HCT116 (cell line): Measurements from ENCODE around the gene SFRP2. TPM values are rescaled to one million over a fixed set of nuclear protein-coding genes. Genes with fewer than 3 reads are reported as not detected.

Source experiments
- ATAC-seq: fragments of 200-7000 bp; cut with Tn5 transposase; 2 replicates; pipeline ENCODE4 v1.9.1; 2020; ENCODE audit warnings: mild to moderate bottlenecking, moderate library complexity
- BruUV-seq: library from RNA; stranded (reverse); fragments of 400-500 nt; replicated peaks from 2 replicates; lab custom pipeline; 2021; lab: Mats Ljungman, UMichigan
- CTCF ChIA-PET: fragments of 300-600 bp; sonication (Branson Sonifier 250); formaldehyde crosslinking; loops from one replicate; lab custom pipeline; 2021; ENCODE audit warnings: antibody characterized with exemption; lab: Charles Lee
- POLR2A ChIA-PET: fragments of 300-600, 350-600 bp; sonication (Branson Sonifier 250); formaldehyde crosslinking; loops from one replicate; lab custom pipeline; 2021; ENCODE audit warnings: antibody characterized with exemption; lab: Charles Lee
- RAD21 ChIA-PET, 2 experiments: fragments of 300-600 bp; sonication (Branson Sonifier 250); formaldehyde crosslinking; loops; one replicate each; lab custom pipeline; 2023; ENCODE audit warnings: low total read pairs in 2 of 2; ENCODE audit not compliant: uncharacterized antibody in 2 of 2, unreplicated experiment in 2 of 2, low non-redundant PET in 1 of 2; lab: Charles Lee
- DNase-seq: peaks from one replicate; pipeline ENCODE4 v3.0.0-alpha.2; 2010; ENCODE audit warnings: low read depth, low spot score
- H2AFZ ChIP-seq: fragments of 200-600 bp; shearing (Covaris generic), sonication (generic); 2 replicates; pipeline ENCODE4 v1.6.1; 2017; ENCODE audit warnings: low read depth, mixed run types, mixed read lengths, antibody characterized with exemption, low read length; ENCODE audit not compliant: poor library complexity, severe bottlenecking
- H3K27ac ChIP-seq: 2 replicates; pipeline ENCODE4 v1.5.1; 2012; ENCODE audit warnings: low read depth, low read length
- H3K27me3 ChIP-seq: fragments of 200-600 bp; sonication (generic); 2 replicates; pipeline ENCODE4 v1.6.1; 2016; ENCODE audit warnings: mixed run types, low read length, mixed read lengths; ENCODE audit not compliant: insufficient read depth
- H3K36me3 ChIP-seq, 2 experiments: fragments of 200-500 bp in 1 of 2; fragments of 200-600 bp in 1 of 2; sonication (Bioruptor generic) in 1 of 2; sonication (generic) in 1 of 2; 2 replicates each; pipeline versions ENCODE4 v1.5.1 to v1.6.1; 2014 to 2016; ENCODE audit warnings: low read length in 2 of 2, inconsistent platforms in 1 of 2, mixed read lengths in 1 of 2, mixed run types in 1 of 2; ENCODE audit not compliant: insufficient read depth in 2 of 2, control insufficient read depth in 1 of 2
- H3K4me1 ChIP-seq, 2 experiments: fragments of 200-600 bp in 1 of 2; sonication (generic) in 1 of 2; 2 replicates each; pipeline versions ENCODE4 v1.5.1 to v1.6.1; 2012 to 2017; ENCODE audit warnings: low read length in 2 of 2, inconsistent platforms in 1 of 2, mild to moderate bottlenecking in 1 of 2, mixed read lengths in 1 of 2, mixed run types in 1 of 2, moderate library complexity in 1 of 2; ENCODE audit not compliant: insufficient read depth in 2 of 2, control insufficient read depth in 1 of 2
- H3K4me2 ChIP-seq: fragments of 200-600 bp; sonication (generic); 2 replicates; pipeline ENCODE4 v1.6.1; 2017; ENCODE audit warnings: mixed run types, low read length, mixed read lengths
- H3K4me3 ChIP-seq, 2 experiments: fragments of 200-600 bp in 1 of 2; sonication (generic) in 1 of 2; replicated peaks in 1 of 2; 2 replicates each; pipeline ENCODE4 v1.5.1; 2011 to 2016; ENCODE audit warnings: low read length in 2 of 2, control low read depth in 1 of 2, low read depth in 1 of 2, mild to moderate bottlenecking in 1 of 2, mixed read lengths in 1 of 2, mixed run types in 1 of 2
- H3K79me2 ChIP-seq: fragments of 200-600 bp; sonication (generic); 2 replicates; pipeline ENCODE4 v1.6.1; 2017; ENCODE audit warnings: mild to moderate bottlenecking, mixed run types, low read length, moderate library complexity, mixed read lengths; ENCODE audit not compliant: insufficient read depth
- H3K9ac ChIP-seq: fragments of 200-600 bp; sonication (generic); 2 replicates; pipeline ENCODE4 v1.6.1; 2016; ENCODE audit warnings: low read length, mixed read lengths
- H3K9me2 ChIP-seq: fragments of 200-600 bp; sonication (generic), shearing (Covaris generic); 2 replicates; pipeline ENCODE4 v1.6.1; 2017; ENCODE audit warnings: mixed run types, mild to moderate bottlenecking, moderate library complexity; ENCODE audit not compliant: insufficient read depth
- H3K9me3 ChIP-seq, 2 experiments: fragments of 200-500 bp in 1 of 2; fragments of 200-600 bp in 1 of 2; sonication (Bioruptor generic) in 1 of 2; sonication (generic) in 1 of 2; 2 replicates each; pipeline ENCODE4 v1.6.1; 2014 to 2017; ENCODE audit warnings: low read length in 2 of 2, mixed read lengths in 2 of 2, inconsistent platforms in 1 of 2, low read depth in 1 of 2, mild to moderate bottlenecking in 1 of 2, mixed run types in 1 of 2, moderate library complexity in 1 of 2; ENCODE audit not compliant: control insufficient read depth in 1 of 2, insufficient read depth in 1 of 2
- H4K20me1 ChIP-seq: fragments of 200-600 bp; sonication (generic), shearing (Covaris generic); 2 replicates; pipeline ENCODE4 v1.6.1; 2017; ENCODE audit warnings: mixed run types, mild to moderate bottlenecking, moderate library complexity; ENCODE audit not compliant: insufficient read depth
- CTCF ChIP-seq, 3 experiments: fragments of 200-600 bp in 1 of 3; sonication (generic) in 1 of 3; IDR thresholded peaks in 2 of 3; conservative IDR thresholded peaks in 1 of 3; 2 replicates each; pipeline ENCODE4 v1.5.1; 2012 to 2017; ENCODE audit warnings: low read depth in 2 of 3, low read length in 2 of 3, antibody characterized with exemption in 1 of 3, borderline replicate concordance in 1 of 3, control low read depth in 1 of 3, mild to moderate bottlenecking in 1 of 3, mixed read lengths in 1 of 3, mixed run types in 1 of 3, moderate library complexity in 1 of 3; ENCODE audit not compliant: insufficient read depth in 1 of 3
- EGR1 ChIP-seq: IDR thresholded peaks from 2 replicates; pipeline ENCODE4 v1.6.1; 2012; ENCODE audit warnings: low read depth
- EZH2phosphoT487 ChIP-seq: fragments of 200-600 bp; IDR thresholded peaks from 2 replicates; pipeline ENCODE4 v1.6.1; 2018; ENCODE audit warnings: antibody characterized with exemption, borderline replicate concordance
- POLR2AphosphoS5 ChIP-seq: IDR thresholded peaks from 2 replicates; pipeline ENCODE4 v1.6.1; 2011; ENCODE audit warnings: mild to moderate bottlenecking, low read depth, low read length, moderate library complexity
- ZNF274 ChIP-seq: fragments of 200-500 bp; sonication (Bioruptor generic); IDR thresholded peaks from 2 replicates; pipeline ENCODE4 v1.6.1; 2014; ENCODE audit warnings: mild to moderate bottlenecking, low read depth, low read length, inconsistent platforms
- intact Hi-C: fragments of 100-400 bp; cut with micrococcal nuclease; formaldehyde crosslinking; loops from 2 replicates; pipeline ENCODE4 v1.10.0; 2022
- total RNA-seq: library from RNA; stranded (reverse); gene quantifications from one replicate; pipeline ENCODE4 v1.2.1, GENCODE V29; 2021; ENCODE audit not compliant: unreplicated experiment
- TF ChIP-seq, protein P1 (sequence below): IDR thresholded peaks from 2 replicates; pipeline ENCODE4 v1.6.1; 2012
- TF ChIP-seq, protein P2 (sequence below): IDR thresholded peaks from 2 replicates; pipeline ENCODE4 v1.6.1; 2012; ENCODE audit warnings: low read depth

SFRP2 gene
- total RNA-seq, 1 experiment from 2014 or later = 0.22 TPM

GRCh38 chr4:153825691-153826090 lies 36.8 kb upstream of the SFRP2 start:
- Histone ChIP-seq H3K9me3 (no peaks in the 10 kb centered on the region), H3K9me2 (no peaks in the 10 kb centered on the region), H3K4me2 (no peak overlapping the region), H3K9ac (no peak overlapping the region), H3K27ac (no peak overlapping the region), H3K79me2 (no peaks in the 10 kb centered on the region), H3K4me3 (no peak overlapping the region), H3K27me3 (no peaks in the 10 kb centered on the region), H3K4me1 (no peaks in the 10 kb centered on the region), H3K36me3 (no peaks in the 10 kb centered on the region), H4K20me1 (no peaks in the 10 kb centered on the region), H2AFZ (no peak overlapping the region)
- ATAC-seq = no peak
- intact Hi-C loops = no loop called here
- RAD21 ChIA-PET = no interaction called here
- CTCF ChIA-PET = no interaction called here
- no TSS peak for BruUV-seq
- POLR2A ChIA-PET = no interaction called here
- no peak for DNase-seq
- TF ChIP-seq CTCF (IDR thresholded peaks at IDR 0.05 in 2 of 3, conservative IDR thresholded peaks at IDR 0.05 in 1 of 3; ENCODE audit: borderline replicate concordance in 1 of 3, insufficient read depth in 1 of 3, low read depth in 2 of 3, low read length in 2 of 3) (no peak), EZH2phosphoT487 (no peak), EGR1 (no peak), POLR2AphosphoS5 (no peak), ZNF274 (no peak)
- TF ChIP-seq, protein P1, sequence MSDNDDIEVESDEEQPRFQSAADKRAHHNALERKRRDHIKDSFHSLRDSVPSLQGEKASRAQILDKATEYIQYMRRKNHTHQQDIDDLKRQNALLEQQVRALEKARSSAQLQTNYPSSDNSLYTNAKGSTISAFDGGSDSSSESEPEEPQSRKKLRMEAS = no peak
- TF ChIP-seq, protein P2, sequence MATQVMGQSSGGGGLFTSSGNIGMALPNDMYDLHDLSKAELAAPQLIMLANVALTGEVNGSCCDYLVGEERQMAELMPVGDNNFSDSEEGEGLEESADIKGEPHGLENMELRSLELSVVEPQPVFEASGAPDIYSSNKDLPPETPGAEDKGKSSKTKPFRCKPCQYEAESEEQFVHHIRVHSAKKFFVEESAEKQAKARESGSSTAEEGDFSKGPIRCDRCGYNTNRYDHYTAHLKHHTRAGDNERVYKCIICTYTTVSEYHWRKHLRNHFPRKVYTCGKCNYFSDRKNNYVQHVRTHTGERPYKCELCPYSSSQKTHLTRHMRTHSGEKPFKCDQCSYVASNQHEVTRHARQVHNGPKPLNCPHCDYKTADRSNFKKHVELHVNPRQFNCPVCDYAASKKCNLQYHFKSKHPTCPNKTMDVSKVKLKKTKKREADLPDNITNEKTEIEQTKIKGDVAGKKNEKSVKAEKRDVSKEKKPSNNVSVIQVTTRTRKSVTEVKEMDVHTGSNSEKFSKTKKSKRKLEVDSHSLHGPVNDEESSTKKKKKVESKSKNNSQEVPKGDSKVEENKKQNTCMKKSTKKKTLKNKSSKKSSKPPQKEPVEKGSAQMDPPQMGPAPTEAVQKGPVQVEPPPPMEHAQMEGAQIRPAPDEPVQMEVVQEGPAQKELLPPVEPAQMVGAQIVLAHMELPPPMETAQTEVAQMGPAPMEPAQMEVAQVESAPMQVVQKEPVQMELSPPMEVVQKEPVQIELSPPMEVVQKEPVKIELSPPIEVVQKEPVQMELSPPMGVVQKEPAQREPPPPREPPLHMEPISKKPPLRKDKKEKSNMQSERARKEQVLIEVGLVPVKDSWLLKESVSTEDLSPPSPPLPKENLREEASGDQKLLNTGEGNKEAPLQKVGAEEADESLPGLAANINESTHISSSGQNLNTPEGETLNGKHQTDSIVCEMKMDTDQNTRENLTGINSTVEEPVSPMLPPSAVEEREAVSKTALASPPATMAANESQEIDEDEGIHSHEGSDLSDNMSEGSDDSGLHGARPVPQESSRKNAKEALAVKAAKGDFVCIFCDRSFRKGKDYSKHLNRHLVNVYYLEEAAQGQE = no peak
